Heart left ventricle (tissue), 13 donors: Measurements from ENCODE around the gene APC2.

ENCODE experiments used
- CTCF ChIP-seq, 12 donors: fragments of 200-600 bp; sonication (generic) in 4 of 12; IDR thresholded peaks; one replicate each; pipeline versions ENCODE4 v1.5.0 to v1.8.0; 2018 to 2022; ENCODE audit warnings: antibody characterized with exemption in 12 of 12, mild to moderate bottlenecking in 5 of 12
- POLR2A ChIP-seq, 2 donors: fragments of 450-650 bp; IDR thresholded peaks; one replicate each; pipeline ENCODE4 v1.6.1; 2017; ENCODE audit warnings: antibody characterized with exemption in 2 of 2, mild to moderate bottlenecking in 2 of 2, moderate library complexity in 2 of 2
- donor health status: ischemic (EF 13 %, LVEDD 7.1; RV severe dilation, severe dysfunction).
- donor health status: DM: no; HTN: yes; CAD: no.
- donor health status: DM: no; HTN: no; CAD: no.
- donor health status: ischemic (EF 25% LVEDD 6.9; RV normal size, moderate dysfunction).
- donor health status: ischemic (EF 25% LVEDD 5.7; RV mildly dilated, moderate dysfunction).
- donor health status: ischemic (EF 35%, LVEDD 5.7; RV mildly dilated, moderate dysfunction).
- donor health status: nonischemic (EF 11% LVEDD 7.7; RV severe dilation, severe dysfunction).
- donor health status: DM: yes; HTN: yes; CAD: no.
- donor health status: PGD.
- donor health status: ischemic (EF 29% LVEDD 5.4; RV normal size, mild dysfunction).
- donor health status: nonischemic (EF 23%, LVEDD 6.1; RV moderate dilation, normal function).

- no peak for TF ChIP-seq CTCF (IDR thresholded peaks at IDR 0.05)
- no peak for TF ChIP-seq POLR2A (IDR thresholded peaks at IDR 0.05)
Observed at GRCh38 chr19:1435378-1435989, 14.4 kb upstream of the APC2 start.
